ENCODE measurements around the gene LRRC17. TPM values are rescaled to one million over a fixed set of nuclear protein-coding genes. Genes with fewer than 3 reads are reported as not detected.
A peak's percentile ranks its signal among the peaks of the same experiment; 100 is the strongest.
"Not testable (repeated sequence)": the region's sequence is repeated elsewhere in the genome, so short reads cannot be mapped to it uniquely, and the experiment has no call there.

LRRC17 gene
- total RNA-seq, 1 experiment from 2014 or later = 0.11 TPM

DNA sequence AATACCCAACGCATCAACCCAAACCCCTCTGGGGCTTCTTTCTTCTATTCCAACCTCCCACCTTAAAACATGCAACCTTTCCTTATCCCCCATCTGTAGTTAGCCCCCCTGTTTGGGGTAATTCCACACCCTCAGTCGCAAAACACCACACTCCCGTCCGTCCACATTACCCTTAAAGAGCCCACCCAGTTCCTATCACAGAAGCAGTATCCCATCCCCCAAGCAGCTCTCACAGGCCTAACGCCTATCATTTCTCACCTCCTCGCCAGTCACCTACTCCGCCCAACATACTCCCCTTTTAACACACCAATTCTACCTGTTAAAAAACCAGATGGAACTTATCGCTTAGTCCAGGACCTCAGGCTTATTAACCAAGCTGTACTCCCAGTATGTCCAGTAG is 63.7 kb downstream of the LRRC17 start:
- Histone ChIP-seq H3K4me3 (ENCODE audit: low read length) (no peak overlapping the region), H4K20me1 (ENCODE audit: low read length) (no peaks in the 10 kb centered on the region), H3F3A (ENCODE audit: low read length, unreplicated experiment) (no peaks in the 10 kb centered on the region), H3K79me2 (ENCODE audit: low read length) (no peaks in the 10 kb centered on the region), H3K36me3 (ENCODE audit: low read depth, low read length) (0 out of 2 replicates have a peak, but pooled peaks cover 2% of the 10 kb centered on the region), H3K9ac (ENCODE audit: low read length) (no peak overlapping the region), H3K4me2 (ENCODE audit: low read length) (no peak overlapping the region), H3K4me1 (ENCODE audit: insufficient read depth, low read length) (peaks cover 8% of the 10 kb centered on the region; the same call in 1 of the 2 replicates), H2AFZ (ENCODE audit: low read length) (no peak overlapping the region), H3K27ac (ENCODE audit: low read length) (no peak overlapping the region), H3K27me3 (ENCODE audit: low read length) (no peaks in the 10 kb centered on the region), H3K9me2 (replicated peaks; ENCODE audit: low read length) (no peaks in the 10 kb centered on the region), H3K9me3 (ENCODE audit: low read length) (no peaks in the 10 kb centered on the region; the same call in 1 of the 2 replicates)
- intact Hi-C loops (cut with micrococcal nuclease) = no loop called here
- no TSS peak for BruUV-seq (replicated peaks)
- no peak for ATAC-seq
- DNase-seq = no peak
- POLR2A ChIA-PET (ENCODE audit: unreplicated experiment) = no interaction called here
- TF ChIP-seq, protein P1, sequence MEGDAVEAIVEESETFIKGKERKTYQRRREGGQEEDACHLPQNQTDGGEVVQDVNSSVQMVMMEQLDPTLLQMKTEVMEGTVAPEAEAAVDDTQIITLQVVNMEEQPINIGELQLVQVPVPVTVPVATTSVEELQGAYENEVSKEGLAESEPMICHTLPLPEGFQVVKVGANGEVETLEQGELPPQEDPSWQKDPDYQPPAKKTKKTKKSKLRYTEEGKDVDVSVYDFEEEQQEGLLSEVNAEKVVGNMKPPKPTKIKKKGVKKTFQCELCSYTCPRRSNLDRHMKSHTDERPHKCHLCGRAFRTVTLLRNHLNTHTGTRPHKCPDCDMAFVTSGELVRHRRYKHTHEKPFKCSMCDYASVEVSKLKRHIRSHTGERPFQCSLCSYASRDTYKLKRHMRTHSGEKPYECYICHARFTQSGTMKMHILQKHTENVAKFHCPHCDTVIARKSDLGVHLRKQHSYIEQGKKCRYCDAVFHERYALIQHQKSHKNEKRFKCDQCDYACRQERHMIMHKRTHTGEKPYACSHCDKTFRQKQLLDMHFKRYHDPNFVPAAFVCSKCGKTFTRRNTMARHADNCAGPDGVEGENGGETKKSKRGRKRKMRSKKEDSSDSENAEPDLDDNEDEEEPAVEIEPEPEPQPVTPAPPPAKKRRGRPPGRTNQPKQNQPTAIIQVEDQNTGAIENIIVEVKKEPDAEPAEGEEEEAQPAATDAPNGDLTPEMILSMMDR (conservative IDR thresholded peaks at IDR 0.05; ENCODE audit: low read depth, low read length) = no peak
- TF ChIP-seq EZH2phosphoT487 (IDR thresholded peaks at IDR 0.05; ENCODE audit: borderline replicate concordance, low read length) (no peak), EZH2 (IDR thresholded peaks at IDR 0.05; ENCODE audit: low read length, unreplicated experiment) (no peak)
- CTCF ChIA-PET = no interaction called here

DNA sequence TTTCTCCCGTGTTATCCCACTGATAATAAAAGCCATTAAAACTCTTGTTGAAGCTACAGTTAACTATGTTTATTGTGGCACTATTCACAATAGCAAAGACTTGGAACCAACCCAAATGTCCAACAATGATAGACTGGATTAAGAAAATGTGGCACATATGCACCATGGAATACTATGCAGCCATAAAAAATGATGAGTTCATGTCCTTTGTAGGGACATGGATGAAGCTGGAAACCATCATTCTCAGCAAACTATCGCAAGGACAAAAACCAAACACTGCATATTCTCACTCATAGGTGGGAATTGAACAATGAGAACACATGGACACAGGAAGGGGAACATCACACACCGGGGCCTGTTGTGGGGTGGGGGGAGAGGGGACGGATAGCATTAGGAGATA is 64.8 kb downstream of the LRRC17 start:
- H3K9me2 ChIP-seq (replicated peaks; ENCODE audit: low read length); H3K4me2 ChIP-seq (ENCODE audit: low read length); DNase-seq; H2AFZ ChIP-seq (ENCODE audit: low read length); BruUV-seq (replicated peaks); CTCF ChIA-PET; ATAC-seq; H3K79me2 ChIP-seq (ENCODE audit: low read length); H3K4me3 ChIP-seq (ENCODE audit: low read length); H3K27me3 ChIP-seq (ENCODE audit: low read length); H3F3A ChIP-seq (ENCODE audit: low read length, unreplicated experiment); H3K27ac ChIP-seq (ENCODE audit: low read length); H3K4me1 ChIP-seq (ENCODE audit: insufficient read depth, low read length); intact Hi-C loops (cut with micrococcal nuclease); H3K9me3 ChIP-seq (ENCODE audit: low read length); H3K36me3 ChIP-seq (ENCODE audit: low read depth, low read length); H4K20me1 ChIP-seq (ENCODE audit: low read length); POLR2A ChIA-PET (ENCODE audit: unreplicated experiment); H3K9ac ChIP-seq (ENCODE audit: low read length): not testable (repeated sequence)

DNA sequence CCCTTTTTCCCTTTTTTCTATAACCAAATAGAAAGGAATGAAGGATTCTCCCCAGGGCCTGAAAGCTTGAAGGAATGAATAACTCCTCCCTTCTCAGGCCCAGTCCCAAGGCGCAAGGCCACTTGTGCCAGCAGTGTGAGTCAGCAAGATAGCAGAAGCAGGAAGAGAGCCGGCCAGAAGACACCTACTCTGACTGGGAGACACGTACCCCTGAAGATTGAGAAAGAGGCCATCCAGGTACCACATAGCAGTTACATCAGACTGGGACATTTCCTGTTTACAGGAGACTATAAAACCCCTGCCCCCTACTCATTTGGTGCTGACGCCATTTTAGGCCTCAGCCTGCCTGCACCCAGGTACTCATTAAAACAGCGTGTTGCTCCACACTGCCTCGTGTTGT is 65.5 kb downstream of the LRRC17 start:
- Histone ChIP-seq H4K20me1 (ENCODE audit: low read length) (no peaks in the 10 kb centered on the region), H3K27ac (ENCODE audit: low read length) (peak overlapping the region; percentile 54), H3K4me2 (ENCODE audit: low read length) (no peak overlapping the region; the same call in 1 of the 2 replicates), H3K79me2 (ENCODE audit: low read length) (no peaks in the 10 kb centered on the region), H3K9me3 (ENCODE audit: low read length) (no peaks in the 10 kb centered on the region; the same call in 1 of the 2 replicates), H3K27me3 (ENCODE audit: low read length) (no peaks in the 10 kb centered on the region), H3K36me3 (ENCODE audit: low read depth, low read length) (0 out of 2 replicates have a peak, but pooled peaks cover 2% of the 10 kb centered on the region), H3K9me2 (replicated peaks; ENCODE audit: low read length) (no peaks in the 10 kb centered on the region), H3K9ac (ENCODE audit: low read length) (0 out of 2 replicates have a peak overlapping the region, but pooled peaks have one; percentile 12), H3K4me3 (ENCODE audit: low read length) (no peak overlapping the region), H3F3A (ENCODE audit: low read length, unreplicated experiment) (no peaks in the 10 kb centered on the region), H3K4me1 (ENCODE audit: insufficient read depth, low read length) (peaks cover 8% of the 10 kb centered on the region; the same call in 1 of the 2 replicates), H2AFZ (ENCODE audit: low read length) (peak overlapping the region; percentile 57; the same call in 1 of the 2 replicates)
- ChIA-PET POLR2A (ENCODE audit: unreplicated experiment) (no interaction called here), CTCF (no interaction called here)
- ATAC-seq = peak; percentile 61
- TF ChIP-seq, protein P1 (conservative IDR thresholded peaks at IDR 0.05; ENCODE audit: low read depth, low read length) = no peak
- TF ChIP-seq EZH2 (IDR thresholded peaks at IDR 0.05; ENCODE audit: low read length, unreplicated experiment) = no peak
- TF ChIP-seq EZH2phosphoT487 (IDR thresholded peaks at IDR 0.05; ENCODE audit: borderline replicate concordance, low read length) = no peak
- BruUV-seq (replicated peaks) = no TSS peak
- DNase-seq = peak; percentile 77
- intact Hi-C loops (cut with micrococcal nuclease) = no loop called here
